ENCODE results near the gene ELMOD3. TPM values are rescaled to one million over a fixed set of nuclear protein-coding genes. Genes with fewer than 3 reads are reported as not detected.

ELMOD3 gene
- total RNA-seq, 1 experiment from 2014 or later: 10.3 TPM

- Histone ChIP-seq H3K36me3 (ENCODE audit: control insufficient read depth, insufficient read depth, low read length) (no peaks in the 10 kb centered on the region), H3K4me1 (peaks cover 39% of the 10 kb centered on the region), H3K4me3 (ENCODE audit: low read depth, low read length) (no peak overlapping the region), H3K9me3 (no peaks in the 10 kb centered on the region), H3K27me3 (replicated peaks; ENCODE audit: control insufficient read depth, insufficient read depth, low read length) (no peaks in the 10 kb centered on the region)
- Mint-ChIP-seq H3K9me3 (ENCODE audit: unreplicated experiment) (no peaks in the 10 kb centered on the region), H3K4me1 (ENCODE audit: low read depth, unreplicated experiment) (peaks cover 36% of the 10 kb centered on the region), H3K36me3 (ENCODE audit: insufficient read depth, unreplicated experiment) (peaks cover 7% of the 10 kb centered on the region), H3K27ac (ENCODE audit: unreplicated experiment) (no peak overlapping the region), H3K27me3 (ENCODE audit: insufficient read depth, unreplicated experiment) (no peaks in the 10 kb centered on the region), H3K4me3 (ENCODE audit: unreplicated experiment) (no peak overlapping the region)
- no peak for DNase-seq
- intact Hi-C loops (cut with micrococcal nuclease; ENCODE audit: unreplicated experiment): no loop called here
- ChIA-PET CTCF (no interaction called here), POLR2A (no interaction called here)
- TF ChIP-seq, protein P1, sequence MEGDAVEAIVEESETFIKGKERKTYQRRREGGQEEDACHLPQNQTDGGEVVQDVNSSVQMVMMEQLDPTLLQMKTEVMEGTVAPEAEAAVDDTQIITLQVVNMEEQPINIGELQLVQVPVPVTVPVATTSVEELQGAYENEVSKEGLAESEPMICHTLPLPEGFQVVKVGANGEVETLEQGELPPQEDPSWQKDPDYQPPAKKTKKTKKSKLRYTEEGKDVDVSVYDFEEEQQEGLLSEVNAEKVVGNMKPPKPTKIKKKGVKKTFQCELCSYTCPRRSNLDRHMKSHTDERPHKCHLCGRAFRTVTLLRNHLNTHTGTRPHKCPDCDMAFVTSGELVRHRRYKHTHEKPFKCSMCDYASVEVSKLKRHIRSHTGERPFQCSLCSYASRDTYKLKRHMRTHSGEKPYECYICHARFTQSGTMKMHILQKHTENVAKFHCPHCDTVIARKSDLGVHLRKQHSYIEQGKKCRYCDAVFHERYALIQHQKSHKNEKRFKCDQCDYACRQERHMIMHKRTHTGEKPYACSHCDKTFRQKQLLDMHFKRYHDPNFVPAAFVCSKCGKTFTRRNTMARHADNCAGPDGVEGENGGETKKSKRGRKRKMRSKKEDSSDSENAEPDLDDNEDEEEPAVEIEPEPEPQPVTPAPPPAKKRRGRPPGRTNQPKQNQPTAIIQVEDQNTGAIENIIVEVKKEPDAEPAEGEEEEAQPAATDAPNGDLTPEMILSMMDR (IDR thresholded peaks at IDR 0.05; ENCODE audit: insufficient read depth in 1 of 2, low read depth in 1 of 2, low read length in 1 of 2, severe bottlenecking in 1 of 2, unreplicated experiment in 1 of 2): no peak
- BruUV-seq (replicated peaks): no TSS peak
Measured at GRCh38 chr2:85423525-85423924, 69.0 kb downstream of the ELMOD3 start.

DNA sequence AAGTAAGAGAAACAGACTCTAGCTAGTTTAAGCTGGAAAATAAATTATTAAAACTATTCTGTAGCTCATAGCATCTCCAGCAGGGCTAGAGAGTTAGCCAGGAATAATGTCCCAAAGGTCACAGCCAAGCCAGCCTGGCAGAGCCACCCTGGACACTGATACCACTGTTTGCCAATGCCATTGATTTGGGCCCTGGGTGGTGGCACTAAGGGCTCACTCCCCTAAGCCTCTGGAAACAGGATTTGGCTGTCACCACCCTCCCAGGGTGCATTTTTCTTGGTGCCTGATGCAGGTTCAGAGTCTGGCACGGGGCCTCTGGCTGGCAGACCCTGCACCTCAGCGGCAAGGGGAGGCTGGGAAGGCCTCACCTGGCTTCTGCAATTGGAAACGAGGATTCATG lies 71.0 kb downstream of the ELMOD3 start:
- no peaks in the 10 kb centered on the region for H3K36me3 ChIP-seq (ENCODE audit: control insufficient read depth, insufficient read depth, low read length)
- DNase-seq: no peak
- TF ChIP-seq, protein P1 (IDR thresholded peaks at IDR 0.05; ENCODE audit: insufficient read depth in 1 of 2, low read depth in 1 of 2, low read length in 1 of 2, severe bottlenecking in 1 of 2, unreplicated experiment in 1 of 2): no peak
- no peaks in the 10 kb centered on the region for H3K27me3 Mint-ChIP-seq (ENCODE audit: insufficient read depth, unreplicated experiment)
- H3K4me1 ChIP-seq: peaks cover 22% of the 10 kb centered on the region
- no peaks in the 10 kb centered on the region for H3K27me3 ChIP-seq (replicated peaks; ENCODE audit: control insufficient read depth, insufficient read depth, low read length)
- BruUV-seq (replicated peaks): no TSS peak
- no peak overlapping the region for H3K4me3 Mint-ChIP-seq (ENCODE audit: unreplicated experiment)
- peak overlapping the region; percentile 16 for H3K27ac Mint-ChIP-seq (ENCODE audit: unreplicated experiment)
- H3K4me1 Mint-ChIP-seq (ENCODE audit: low read depth, unreplicated experiment): peaks cover 27% of the 10 kb centered on the region
- ChIA-PET POLR2A (no interaction called here), CTCF (no interaction called here)
- no peak overlapping the region for H3K4me3 ChIP-seq (ENCODE audit: low read depth, low read length)
- intact Hi-C loops (cut with micrococcal nuclease; ENCODE audit: unreplicated experiment): no loop called here
- H3K9me3 Mint-ChIP-seq (ENCODE audit: unreplicated experiment): no peaks in the 10 kb centered on the region
- H3K36me3 Mint-ChIP-seq (ENCODE audit: insufficient read depth, unreplicated experiment): peaks cover 5% of the 10 kb centered on the region
- H3K9me3 ChIP-seq: no peaks in the 10 kb centered on the region

- Histone ChIP-seq H3K4me3 (ENCODE audit: low read depth, low read length) (no peak overlapping the region), H3K27me3 (replicated peaks; ENCODE audit: control insufficient read depth, insufficient read depth, low read length) (no peaks in the 10 kb centered on the region), H3K4me1 (peaks cover 5% of the 10 kb centered on the region), H3K9me3 (no peaks in the 10 kb centered on the region), H3K36me3 (ENCODE audit: control insufficient read depth, insufficient read depth, low read length) (no peaks in the 10 kb centered on the region)
- DNase-seq: no peak
- Mint-ChIP-seq H3K36me3 (ENCODE audit: insufficient read depth, unreplicated experiment) (peaks cover 2% of the 10 kb centered on the region), H3K9me3 (ENCODE audit: unreplicated experiment) (no peaks in the 10 kb centered on the region), H3K27ac (ENCODE audit: unreplicated experiment) (no peak overlapping the region), H3K27me3 (ENCODE audit: insufficient read depth, unreplicated experiment) (no peaks in the 10 kb centered on the region), H3K4me1 (ENCODE audit: low read depth, unreplicated experiment) (peaks cover 9% of the 10 kb centered on the region), H3K4me3 (ENCODE audit: unreplicated experiment) (no peak overlapping the region)
- ChIA-PET CTCF (interaction anchor here (0.6 to 1.1 kb wide), 2 partner anchors 62 to 124 kb away, joined by 3 read pairs; no protein-coding TSS in a partner anchor), POLR2A (no interaction called here)
- intact Hi-C loops (cut with micrococcal nuclease; ENCODE audit: unreplicated experiment): no loop called here
- TF ChIP-seq, protein P1 (IDR thresholded peaks at IDR 0.05; ENCODE audit: insufficient read depth in 1 of 2, low read depth in 1 of 2, low read length in 1 of 2, severe bottlenecking in 1 of 2, unreplicated experiment in 1 of 2): no peak
- no TSS peak for BruUV-seq (replicated peaks)
Measured at GRCh38 chr2:85427300-85427835, 72.8 kb downstream of the ELMOD3 start.

All from Caco-2 (cell line).